HFF-Myc (cell line): ENCODE results near the gene ARHGAP6.

Experiments
- DNase-seq: peaks from one replicate; pipeline ENCODE4 v3.0.0-alpha.2; 2011; ENCODE audit warnings: low read depth; ENCODE audit errors: extremely low read depth
- H3K4me3 ChIP-seq: replicated peaks from 2 replicates; pipeline ENCODE4 v1.5.1; 2011; ENCODE audit warnings: low read depth, mild to moderate bottlenecking, control low read depth, low read length
- TF ChIP-seq, protein P1 (sequence below): IDR thresholded peaks from 2 replicates; pipeline ENCODE4 v1.5.1; 2012; ENCODE audit warnings: mild to moderate bottlenecking, low read depth, low read length, control low read depth; ENCODE audit errors: missing control alignments

Gene ARHGAP6

DNA sequence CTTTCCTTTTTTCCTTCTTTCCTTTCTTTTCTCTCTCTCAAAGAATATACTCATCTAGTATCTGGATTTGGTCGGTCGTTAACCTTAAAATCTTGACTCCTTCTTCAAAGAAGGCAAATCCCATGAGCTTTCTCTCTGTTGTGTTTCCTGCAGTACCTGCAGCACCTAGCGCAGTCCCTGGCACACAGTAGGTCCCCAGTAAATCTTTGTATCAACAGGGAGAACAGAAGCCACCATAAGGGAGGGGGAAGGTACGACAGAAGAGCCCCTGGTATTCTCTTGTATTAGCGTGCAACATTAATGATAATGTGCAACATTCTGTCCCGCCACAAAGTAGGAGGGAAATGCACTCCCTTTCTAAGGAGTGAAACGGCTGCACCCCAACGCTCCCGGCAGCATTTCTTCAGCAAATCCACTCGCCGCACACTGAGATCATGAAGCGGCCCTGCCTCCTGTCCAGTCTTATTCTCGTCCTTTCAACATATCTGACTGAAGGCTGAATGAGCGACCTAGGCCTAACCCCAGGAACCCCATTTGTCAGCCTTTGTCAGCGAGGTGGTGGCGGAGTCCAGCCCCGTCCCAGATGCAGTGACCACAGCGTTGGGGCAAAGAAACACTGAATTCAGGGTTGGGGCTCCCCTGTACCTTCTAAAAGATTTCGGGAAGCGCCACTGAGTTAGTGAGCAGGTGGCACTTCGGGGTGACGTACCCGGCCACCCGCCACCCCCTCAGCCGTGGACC lies 238.8 kb downstream of the ARHGAP6 start:
- peak overlapping the region; percentile 52 for H3K4me3 ChIP-seq
- no peak for DNase-seq
- TF ChIP-seq, protein P1, sequence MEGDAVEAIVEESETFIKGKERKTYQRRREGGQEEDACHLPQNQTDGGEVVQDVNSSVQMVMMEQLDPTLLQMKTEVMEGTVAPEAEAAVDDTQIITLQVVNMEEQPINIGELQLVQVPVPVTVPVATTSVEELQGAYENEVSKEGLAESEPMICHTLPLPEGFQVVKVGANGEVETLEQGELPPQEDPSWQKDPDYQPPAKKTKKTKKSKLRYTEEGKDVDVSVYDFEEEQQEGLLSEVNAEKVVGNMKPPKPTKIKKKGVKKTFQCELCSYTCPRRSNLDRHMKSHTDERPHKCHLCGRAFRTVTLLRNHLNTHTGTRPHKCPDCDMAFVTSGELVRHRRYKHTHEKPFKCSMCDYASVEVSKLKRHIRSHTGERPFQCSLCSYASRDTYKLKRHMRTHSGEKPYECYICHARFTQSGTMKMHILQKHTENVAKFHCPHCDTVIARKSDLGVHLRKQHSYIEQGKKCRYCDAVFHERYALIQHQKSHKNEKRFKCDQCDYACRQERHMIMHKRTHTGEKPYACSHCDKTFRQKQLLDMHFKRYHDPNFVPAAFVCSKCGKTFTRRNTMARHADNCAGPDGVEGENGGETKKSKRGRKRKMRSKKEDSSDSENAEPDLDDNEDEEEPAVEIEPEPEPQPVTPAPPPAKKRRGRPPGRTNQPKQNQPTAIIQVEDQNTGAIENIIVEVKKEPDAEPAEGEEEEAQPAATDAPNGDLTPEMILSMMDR = no peak

DNA sequence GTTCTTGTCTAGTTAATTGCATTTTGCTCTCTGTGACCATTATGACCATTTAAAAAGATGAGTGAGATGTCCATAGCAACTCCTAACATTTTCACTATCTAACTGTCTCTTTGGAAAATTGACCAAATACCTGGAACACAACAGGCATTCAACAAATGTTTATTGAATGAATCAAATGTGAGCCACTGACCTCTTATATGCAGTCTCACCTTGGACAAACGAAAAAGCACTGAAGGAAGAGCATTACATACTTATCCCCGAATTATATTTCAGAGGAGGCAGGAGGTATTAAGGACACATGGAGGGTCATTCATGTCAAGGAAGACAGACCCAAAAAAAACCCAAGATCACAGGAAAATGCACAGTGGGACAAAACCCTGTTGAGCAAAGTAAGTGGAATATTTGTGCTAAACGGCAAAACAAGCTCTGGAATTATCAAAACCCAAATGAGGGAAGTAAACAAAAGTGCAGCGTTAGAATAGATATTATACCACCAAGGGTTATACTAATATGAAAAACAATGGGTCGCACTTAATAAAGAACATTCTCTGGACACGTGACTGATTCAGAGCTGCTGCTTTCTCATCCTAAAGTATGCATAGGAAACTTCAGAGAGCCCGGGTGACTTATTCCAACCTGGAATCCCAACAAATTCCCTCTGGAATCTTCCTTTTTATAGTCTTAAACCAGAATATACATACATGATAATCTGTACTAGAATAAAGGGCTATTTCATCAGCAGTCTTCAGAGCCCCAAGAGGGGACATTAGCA lies 240.6 kb downstream of the ARHGAP6 start:
- DNase-seq = no peak
- TF ChIP-seq, protein P1 = no peak
- no peak overlapping the region for H3K4me3 ChIP-seq

DNA sequence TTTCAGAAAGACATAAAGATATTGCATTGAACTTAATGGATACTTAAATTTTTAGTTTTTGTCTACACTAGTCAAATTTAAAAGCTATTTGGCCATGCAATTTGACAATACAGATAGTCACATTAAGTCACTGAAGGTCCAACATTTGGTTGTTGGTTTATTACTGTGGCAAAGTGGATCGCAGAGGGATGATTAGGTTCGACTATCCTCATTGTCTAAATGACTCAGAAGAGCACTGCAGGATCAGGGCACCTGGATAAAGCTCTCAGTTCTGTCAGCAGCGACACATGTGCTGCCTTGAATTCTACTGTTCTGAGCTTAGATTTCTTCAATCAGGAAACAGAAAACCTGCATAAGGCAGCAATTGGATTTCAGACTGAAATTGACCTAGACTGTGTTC lies 241.8 kb downstream of the ARHGAP6 start:
- no peak overlapping the region for H3K4me3 ChIP-seq
- TF ChIP-seq, protein P1 = no peak
- DNase-seq = no peak

DNA sequence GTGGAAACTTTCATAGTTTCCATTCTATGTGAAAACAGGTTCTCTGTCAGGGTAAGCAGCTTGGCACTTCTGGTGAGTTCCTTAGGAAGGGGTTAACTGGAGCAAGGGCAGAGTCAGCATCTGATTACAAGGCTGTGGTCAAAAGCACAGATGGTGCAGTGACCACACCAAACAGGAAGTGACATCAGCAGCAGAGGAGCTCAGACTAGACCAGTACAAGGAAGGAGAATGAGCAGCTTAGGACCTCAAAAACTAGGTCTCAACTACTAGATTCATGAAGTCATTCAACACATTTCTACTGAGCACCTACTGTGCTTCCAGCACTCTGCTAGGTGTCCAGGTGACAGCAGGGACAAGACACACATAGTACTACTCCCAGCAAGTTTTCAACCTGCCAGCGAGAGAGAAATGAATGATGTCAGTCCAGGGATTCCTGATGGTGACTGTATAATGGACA lies 242.3 kb downstream of the ARHGAP6 start:
- TF ChIP-seq, protein P1 = no peak
- H3K4me3 ChIP-seq = no peak overlapping the region
- DNase-seq = peak; percentile 65

DNA sequence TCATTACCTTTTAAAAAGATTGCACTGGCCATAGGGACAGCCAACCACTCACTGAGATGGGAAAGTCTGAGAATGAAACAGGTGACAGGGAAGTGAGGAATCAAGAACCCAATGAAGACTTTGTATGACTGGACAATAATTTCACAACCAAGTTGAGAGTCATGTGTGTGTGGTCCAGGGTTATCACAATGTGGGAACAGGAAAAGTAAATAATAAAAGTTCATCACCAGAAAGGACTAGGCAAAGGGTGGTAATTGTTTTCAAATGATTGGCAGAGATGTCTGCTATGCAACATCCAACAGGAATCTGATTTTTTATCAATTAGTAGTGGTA lies 243.2 kb downstream of the ARHGAP6 start:
- TF ChIP-seq, protein P1 = no peak
- no peak for DNase-seq
- H3K4me3 ChIP-seq = no peak overlapping the region

DNA sequence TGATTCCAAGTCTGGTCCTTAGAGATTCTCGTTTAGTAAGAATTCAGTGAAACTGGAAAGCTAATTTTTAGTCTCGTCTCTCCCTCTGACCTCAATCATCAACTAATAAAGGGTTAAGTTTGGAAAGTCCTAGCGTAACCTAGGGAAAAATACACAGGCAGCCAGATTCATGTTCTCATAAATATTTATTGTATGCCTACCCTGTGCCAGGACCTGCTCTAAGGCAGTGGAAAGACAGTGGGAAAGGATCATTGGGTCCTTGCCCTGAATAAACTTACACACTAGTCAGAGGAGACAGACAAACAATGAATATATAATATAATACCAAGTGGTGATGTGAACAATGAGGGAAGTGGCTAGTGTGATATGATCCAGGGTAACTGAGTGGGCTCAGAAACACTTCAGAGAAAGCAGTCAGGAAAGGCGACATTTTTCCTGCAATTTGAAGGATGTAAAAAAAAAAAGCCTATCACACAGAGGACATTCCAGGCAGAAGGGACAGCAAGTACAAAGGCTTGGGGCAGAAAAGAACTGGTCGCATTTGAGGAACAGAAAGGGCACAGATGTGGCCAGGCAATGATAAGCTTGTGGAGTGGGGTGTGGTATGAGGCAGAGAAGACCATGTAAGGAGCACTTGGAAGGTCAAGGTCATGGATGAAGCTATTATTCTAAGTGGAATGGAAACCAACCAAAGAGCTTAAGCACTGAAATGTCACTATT lies 243.8 kb downstream of the ARHGAP6 start:
- no peak for DNase-seq
- TF ChIP-seq, protein P1 = no peak

More for the DNA sequence above, 243.8 kb downstream of the ARHGAP6 start:
- H3K4me3 ChIP-seq = no peak overlapping the region
